Mesodermal cell (in vitro differentiated cells): ENCODE results near the gene HOXD3.
A peak's percentile ranks its signal among the peaks of the same experiment; 100 is the strongest.

Experiments used
- H3K27ac ChIP-seq: 2 replicates; pipeline ENCODE4 v1.7.0; 2013; ENCODE audit warnings: mild to moderate bottlenecking, low read depth, low read length, moderate library complexity; ENCODE audit not compliant: severe bottlenecking
- H3K36me3 ChIP-seq: 2 replicates; pipeline ENCODE4 v1.7.1; 2013; ENCODE audit warnings: mild to moderate bottlenecking, low read length, moderate library complexity; ENCODE audit not compliant: control insufficient read depth, insufficient read depth
- H3K4me1 ChIP-seq: one replicate; pipeline ENCODE4 v1.7.1; 2013; ENCODE audit warnings: mild to moderate bottlenecking, low read length; ENCODE audit not compliant: insufficient read depth, control insufficient read depth, poor library complexity, severe bottlenecking
- H3K4me3 ChIP-seq: 2 replicates; pipeline ENCODE4 v1.7.0; 2013; ENCODE audit warnings: low read length, control low read depth, mild to moderate bottlenecking; ENCODE audit not compliant: insufficient read depth, poor library complexity, severe bottlenecking; ENCODE audit errors: extremely low read depth
- H3K9me3 ChIP-seq: 2 replicates; pipeline ENCODE4 v1.7.1; 2013; ENCODE audit warnings: mild to moderate bottlenecking, low read length, moderate library complexity; ENCODE audit not compliant: control insufficient read depth
- WGBS, 2 experiments: methylation state at CpG; one replicate each; pipeline ENCODE4 v1.1.5; 2013; ENCODE audit warnings: missing lambda C conversion rate in 2 of 2; ENCODE audit not compliant: insufficient coverage in 2 of 2; 5-methylcytosine and 5-hydroxymethylcytosine counted together

Gene HOXD3

DNA sequence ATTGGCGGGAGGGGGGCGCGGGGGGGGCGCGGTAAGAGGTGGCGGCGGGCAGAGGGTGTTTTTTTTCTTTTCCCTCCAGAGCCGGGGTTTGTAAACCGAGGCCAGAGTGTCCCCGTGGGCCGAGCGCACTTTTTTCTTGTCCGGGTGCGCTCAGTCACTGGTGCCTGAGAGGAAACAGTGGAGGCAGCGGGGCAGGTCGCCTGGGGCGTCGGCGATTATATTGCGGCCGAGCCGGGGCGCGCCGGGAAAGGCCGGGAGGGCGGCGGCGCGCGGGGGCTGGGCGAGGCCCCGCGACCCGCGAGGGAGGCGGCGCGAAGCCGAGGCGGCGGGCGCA lies 27.3 kb upstream of the HOXD3 start:
- Histone ChIP-seq H3K27ac (no peak overlapping the region), H3K9me3 (no peaks in the 10 kb centered on the region), H3K4me3 (peak overlapping the region; percentile 29), H3K4me1 (no peaks in the 10 kb centered on the region), H3K36me3 (no peaks in the 10 kb centered on the region)
- WGBS, 2 experiments, result 1 to 2% methylated on average over 27 to 38 of the region's 43 CpGs

DNA sequence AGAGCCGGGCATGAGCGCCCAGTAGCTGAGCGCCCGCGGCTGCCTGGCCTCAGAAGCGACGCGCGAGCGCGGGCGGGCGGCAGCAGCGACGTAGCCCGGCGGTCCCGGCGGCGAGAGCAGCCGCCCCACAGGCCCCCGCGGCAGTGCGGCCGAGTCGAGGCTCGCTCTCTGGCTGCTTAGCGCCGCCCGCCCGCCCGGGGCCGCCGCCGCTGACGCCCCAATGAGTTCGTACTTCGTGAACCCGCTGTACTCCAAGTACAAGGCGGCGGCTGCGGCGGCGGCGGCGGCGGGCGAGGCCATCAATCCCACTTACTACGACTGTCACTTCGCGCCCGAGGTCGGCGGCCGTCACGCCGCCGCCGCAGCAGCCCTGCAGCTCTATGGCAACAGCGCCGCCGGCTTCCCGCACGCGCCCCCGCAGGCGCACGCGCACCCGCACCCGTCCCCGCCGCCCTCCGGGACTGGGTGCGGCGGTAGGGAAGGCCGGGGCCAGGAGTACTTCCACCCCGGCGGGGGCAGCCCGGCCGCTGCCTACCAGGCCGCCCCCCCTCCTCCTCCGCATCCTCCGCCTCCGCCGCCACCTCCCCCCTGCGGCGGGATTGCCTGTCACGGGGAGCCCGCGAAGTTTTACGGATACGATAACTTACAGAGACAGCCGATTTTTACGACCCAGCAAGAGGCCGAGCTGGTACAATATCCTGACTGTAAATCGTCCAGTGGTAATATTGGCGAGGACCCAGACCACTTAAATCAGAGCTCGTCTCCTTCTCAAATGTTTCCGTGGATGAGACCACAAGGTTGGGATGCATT lies 26.8 kb upstream of the HOXD3 start:
- 0% methylated on average over 71 to 85 of the region's 100 CpGs for WGBS, 2 experiments
- no peaks in the 10 kb centered on the region for H3K4me1 ChIP-seq
- H3K9me3 ChIP-seq, result no peaks in the 10 kb centered on the region
- H3K4me3 ChIP-seq, result peak overlapping the region; percentile 30
- no peaks in the 10 kb centered on the region for H3K36me3 ChIP-seq
- no peak overlapping the region for H3K27ac ChIP-seq

DNA sequence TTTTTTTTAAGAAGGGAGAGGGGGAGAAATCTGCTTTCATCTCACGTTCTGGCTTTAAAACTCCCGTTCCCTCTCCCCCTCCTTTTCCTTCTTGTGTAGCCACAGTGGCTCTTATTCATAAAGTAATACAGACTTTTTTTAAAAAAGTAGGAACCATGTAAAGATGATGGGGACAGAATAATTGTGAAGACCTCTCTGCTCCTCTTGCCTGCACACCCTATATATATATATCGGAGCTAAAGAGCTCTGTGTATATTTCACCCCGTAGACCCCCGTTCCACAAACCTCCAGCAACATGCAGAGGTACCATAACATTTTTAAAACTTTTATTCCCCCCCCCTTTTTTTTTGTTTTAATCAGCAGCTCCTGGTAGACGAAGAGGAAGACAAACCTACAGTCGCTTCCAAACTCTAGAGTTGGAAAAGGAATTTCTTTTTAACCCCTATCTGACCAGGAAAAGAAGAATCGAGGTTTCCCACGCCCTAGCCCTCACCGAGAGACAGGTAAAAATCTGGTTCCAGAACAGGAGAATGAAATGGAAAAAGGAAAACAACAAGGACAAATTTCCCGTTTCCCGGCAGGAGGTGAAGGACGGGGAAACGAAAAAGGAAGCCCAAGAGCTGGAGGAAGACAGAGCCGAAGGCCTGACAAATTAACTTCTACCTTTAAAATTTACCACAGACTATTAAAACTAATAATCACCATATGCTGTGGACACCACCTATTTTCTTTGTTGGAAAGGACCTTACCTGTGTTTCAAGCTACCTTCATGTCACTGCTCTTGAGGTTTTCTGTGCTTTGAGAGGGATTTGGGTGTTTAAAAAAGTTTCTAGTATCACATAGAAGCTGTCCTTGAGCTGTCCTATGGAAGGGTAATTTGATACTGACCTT lies 25.9 kb upstream of the HOXD3 start:
- no peak overlapping the region for H3K27ac ChIP-seq
- no peaks in the 10 kb centered on the region for H3K9me3 ChIP-seq
- no peaks in the 10 kb centered on the region for H3K4me1 ChIP-seq
- H3K36me3 ChIP-seq, result no peaks in the 10 kb centered on the region
- WGBS, 2 experiments, result 21 to 26% methylated on average over 4 to 8 of the region's 15 CpGs
- peak overlapping the region; percentile 30 for H3K4me3 ChIP-seq

DNA sequence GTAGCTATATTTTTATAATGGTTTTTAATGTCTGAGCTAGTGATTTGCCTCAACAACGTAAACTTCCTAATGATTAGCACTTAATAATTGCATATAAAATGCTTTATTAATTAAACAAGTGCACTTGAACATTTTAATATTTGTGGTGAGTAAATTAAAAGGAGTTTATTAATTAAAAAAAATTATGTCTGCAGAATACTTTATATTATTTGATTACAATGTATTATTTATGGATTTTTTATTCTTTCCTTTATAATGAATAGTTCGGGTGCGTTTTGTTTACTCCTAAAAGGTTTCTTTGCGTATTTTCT lies 25.3 kb upstream of the HOXD3 start:
- Histone ChIP-seq H3K36me3 (no peaks in the 10 kb centered on the region), H3K27ac (no peak overlapping the region), H3K9me3 (no peaks in the 10 kb centered on the region), H3K4me3 (no peak overlapping the region), H3K4me1 (no peaks in the 10 kb centered on the region)
- 11% methylated on average over 1 of the region's 4 CpGs; no CpG with 5 or more reads in 1 of the 2 experiments for WGBS, 2 experiments

DNA sequence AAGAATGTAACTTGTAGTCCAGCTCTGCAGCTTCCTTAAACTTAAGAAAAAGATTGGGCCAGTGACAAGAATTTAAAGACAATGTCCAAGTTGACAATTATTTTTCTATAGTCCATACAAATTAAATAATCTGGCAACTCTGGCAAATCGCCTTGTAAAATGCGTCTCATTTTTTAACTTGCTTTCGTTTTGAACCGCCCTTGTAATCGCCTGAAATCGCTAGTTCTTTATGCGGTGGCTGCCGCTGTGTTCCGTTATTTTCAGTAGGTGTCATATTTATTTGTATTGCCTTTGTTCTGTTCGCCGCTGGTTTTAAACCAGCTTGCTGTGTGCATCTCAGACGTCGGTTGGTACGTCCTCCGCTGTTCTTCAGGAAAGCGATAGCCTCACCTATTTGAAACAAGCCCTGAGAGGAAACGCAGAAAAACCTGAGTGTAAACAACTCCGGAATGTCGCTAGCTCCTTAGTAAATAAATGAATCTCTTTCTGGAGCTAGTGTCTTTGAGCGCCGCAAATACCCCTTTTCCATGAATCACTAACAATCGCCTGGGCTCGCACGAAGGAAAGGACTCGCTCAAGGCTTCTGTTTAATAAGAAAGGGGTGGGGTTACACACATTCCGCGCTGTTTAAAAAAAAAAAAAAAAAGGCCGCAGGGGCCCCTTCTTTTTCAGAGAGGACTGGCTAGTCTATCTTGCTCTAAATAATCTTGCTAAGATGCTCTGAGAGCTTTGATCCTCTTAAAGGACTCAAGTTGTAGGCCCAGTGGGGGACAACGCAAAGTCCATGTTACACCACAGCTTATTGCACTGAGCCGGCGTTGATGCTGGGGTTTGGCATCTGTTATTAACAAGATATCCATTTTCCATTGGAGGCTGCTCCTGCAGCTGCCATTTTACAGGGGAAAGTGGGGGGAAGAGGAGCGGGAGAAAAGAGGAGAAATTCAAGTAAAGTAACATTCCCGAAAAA lies 24.6 kb upstream of the HOXD3 start:
- WGBS, 2 experiments, result 4 to 5% methylated on average over 19 to 25 of the region's 33 CpGs
- H3K4me3 ChIP-seq, result no peak overlapping the region
- no peaks in the 10 kb centered on the region for H3K4me1 ChIP-seq
- no peak overlapping the region for H3K27ac ChIP-seq
- no peaks in the 10 kb centered on the region for H3K9me3 ChIP-seq
- no peaks in the 10 kb centered on the region for H3K36me3 ChIP-seq

DNA sequence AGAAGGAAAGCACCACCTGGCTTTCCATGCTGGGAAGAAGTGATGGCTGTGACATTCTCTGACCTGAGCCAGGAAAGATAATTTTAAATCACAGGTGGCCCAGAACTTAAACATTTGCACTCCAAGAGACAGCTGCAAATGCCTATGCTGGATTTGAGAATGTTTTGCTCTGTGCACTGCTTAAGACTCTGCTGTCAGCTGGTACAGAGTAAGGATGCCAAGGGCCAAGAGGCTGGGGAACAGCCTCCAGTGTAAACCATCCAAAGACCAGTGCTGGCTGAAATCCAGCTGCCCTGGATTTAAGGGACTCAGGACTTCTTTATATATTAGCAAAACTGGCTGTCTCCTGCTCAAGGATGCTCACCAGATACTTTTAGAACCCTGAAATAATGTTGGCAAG lies 23.7 kb upstream of the HOXD3 start:
- Histone ChIP-seq H3K36me3 (no peaks in the 10 kb centered on the region), H3K4me1 (no peaks in the 10 kb centered on the region), H3K27ac (no peak overlapping the region), H3K9me3 (no peaks in the 10 kb centered on the region), H3K4me3 (no peak overlapping the region)

DNA sequence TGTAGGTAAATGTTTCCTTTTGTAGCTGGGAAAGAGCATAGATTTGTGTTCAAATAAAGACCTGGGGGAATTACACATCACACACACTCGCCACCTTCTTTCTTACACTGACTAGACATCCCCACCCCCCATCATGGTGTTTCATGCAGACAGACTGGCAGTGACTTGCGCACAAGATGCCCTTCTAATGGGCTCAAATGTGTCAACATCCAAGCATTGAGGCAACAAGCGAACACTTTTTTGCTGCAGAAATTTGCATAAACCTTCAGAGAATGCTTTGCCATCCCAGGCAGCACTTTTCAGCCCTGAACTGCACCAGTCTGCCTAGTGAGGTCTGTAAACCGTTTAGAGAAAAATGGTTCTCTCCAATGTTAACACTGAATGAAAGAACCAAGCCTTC lies 23.1 kb upstream of the HOXD3 start:
- 3 to 6% methylated on average over 3 to 4 of the region's 4 CpGs for WGBS, 2 experiments
- Histone ChIP-seq H3K27ac (no peak overlapping the region), H3K4me1 (no peaks in the 10 kb centered on the region), H3K9me3 (no peaks in the 10 kb centered on the region), H3K36me3 (no peaks in the 10 kb centered on the region), H3K4me3 (no peak overlapping the region)

DNA sequence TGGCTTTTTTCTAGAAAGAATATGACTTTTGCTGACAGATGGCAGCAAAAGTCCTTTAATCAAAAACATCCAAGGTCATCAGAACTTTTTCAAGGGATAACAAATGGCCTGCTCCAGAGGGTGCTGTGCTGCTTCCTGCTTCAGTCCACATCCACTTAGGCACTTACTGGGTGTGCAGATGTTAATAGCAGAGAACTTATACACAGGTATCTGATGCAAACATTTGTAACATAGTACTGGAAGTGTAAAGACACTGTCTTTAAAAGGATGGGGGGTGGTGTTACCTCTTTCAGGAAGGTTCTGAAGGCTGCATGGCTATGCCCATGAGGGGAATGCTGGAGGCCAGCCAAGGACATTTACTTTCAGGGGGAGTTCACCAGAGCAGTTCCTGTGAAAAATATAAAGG lies 22.1 kb upstream of the HOXD3 start:
- H3K4me3 ChIP-seq, result no peak overlapping the region
- H3K27ac ChIP-seq, result no peak overlapping the region

DNA sequence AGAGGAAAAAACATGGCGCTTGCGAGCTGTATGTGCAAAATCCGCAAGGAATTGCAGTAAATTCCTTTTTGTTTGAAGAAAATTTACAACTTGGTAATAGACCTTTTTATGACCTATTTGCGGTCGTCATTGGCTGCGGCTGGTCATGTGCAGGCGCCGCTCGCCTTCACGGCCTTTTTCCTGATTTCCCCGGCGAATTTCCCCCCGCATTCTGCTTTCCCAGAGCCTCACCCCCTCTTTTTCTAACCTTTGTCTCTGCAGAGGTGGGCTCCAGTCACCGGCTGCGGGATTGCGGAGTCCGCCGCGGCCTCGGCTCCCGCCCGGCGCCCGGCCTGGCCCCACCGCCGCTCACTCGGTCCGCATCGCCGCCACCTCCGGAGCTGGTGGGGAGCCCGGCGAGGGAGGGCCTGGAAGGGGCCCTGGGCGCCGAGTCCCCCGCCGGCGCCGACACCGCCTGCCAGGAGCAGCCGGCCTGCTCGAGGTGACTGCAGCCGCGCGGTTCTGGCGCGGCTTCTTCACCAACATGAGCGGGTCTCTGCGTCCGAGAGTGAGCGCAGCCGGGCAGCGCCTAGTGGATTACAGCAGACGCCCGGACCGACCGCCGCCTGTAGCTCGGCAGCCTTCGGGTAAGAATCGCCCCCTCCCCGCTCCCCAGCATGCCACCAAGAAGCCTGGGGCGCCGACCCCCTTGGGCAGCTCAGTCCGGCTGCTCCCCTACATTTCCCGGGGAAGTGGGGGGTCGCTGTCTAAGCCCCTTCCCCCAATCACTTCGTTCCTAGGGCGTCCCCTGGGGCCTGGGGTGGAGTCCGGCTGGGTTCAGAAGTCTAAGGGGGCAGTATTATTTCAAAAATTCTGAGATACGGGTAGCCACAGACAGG lies 20.5 kb upstream of the HOXD3 start:
- no peaks in the 10 kb centered on the region for H3K4me1 ChIP-seq
- 0 to 1% methylated on average over 41 to 51 of the region's 71 CpGs for WGBS, 2 experiments
- H3K27ac ChIP-seq, result peak overlapping the region; percentile 62
- no peaks in the 10 kb centered on the region for H3K36me3 ChIP-seq
- H3K9me3 ChIP-seq, result no peaks in the 10 kb centered on the region
- H3K4me3 ChIP-seq, result peak overlapping the region; percentile 28

More for the DNA sequence above, 22.1 kb upstream of the HOXD3 start:
- Histone ChIP-seq H3K9me3 (no peaks in the 10 kb centered on the region), H3K4me1 (no peaks in the 10 kb centered on the region), H3K36me3 (no peaks in the 10 kb centered on the region)

DNA sequence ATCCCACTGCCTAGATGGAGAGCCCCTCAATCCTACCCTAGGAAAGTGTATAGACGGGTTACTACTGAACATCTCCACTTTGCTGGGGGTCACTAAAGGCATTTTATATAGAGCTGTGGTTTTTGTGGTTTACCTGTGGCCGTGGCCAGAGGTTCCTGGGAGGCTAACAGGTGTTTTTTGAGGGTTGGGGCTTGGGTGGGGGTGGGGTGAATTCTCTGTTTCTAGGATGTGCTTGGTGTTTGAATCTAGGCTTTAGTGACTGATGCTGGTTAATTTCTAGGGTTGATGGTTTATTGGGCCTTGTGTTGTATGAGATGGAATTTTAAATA lies 19.9 kb upstream of the HOXD3 start:
- H3K4me3 ChIP-seq, result peak overlapping the region; percentile 28
- 0 to 8% methylated on average over 1 to 2 of the region's 2 CpGs for WGBS, 2 experiments

More for the DNA sequence above, 19.9 kb upstream of the HOXD3 start:
- H3K27ac ChIP-seq, result no peak overlapping the region
- H3K36me3 ChIP-seq, result no peaks in the 10 kb centered on the region
- no peaks in the 10 kb centered on the region for H3K4me1 ChIP-seq
- H3K9me3 ChIP-seq, result no peaks in the 10 kb centered on the region
